RCC 7860 (cell line): ENCODE data around the gene TOMM20L.
"Not testable (repeated sequence)": the region's sequence is repeated elsewhere in the genome, so short reads cannot be mapped to it uniquely, and the experiment has no call there.

Experiments
- DNase-seq: peaks from one replicate; pipeline ENCODE4 v3.0.0-alpha.2; 2015; ENCODE audit warnings: low spot score
- FAIRE-seq: peaks from 2 replicates; lab custom pipeline; 2012; peaks lifted over from hg19 to GRCh38; lab: Jason Lieb, UNC

TOMM20L gene

DNA sequence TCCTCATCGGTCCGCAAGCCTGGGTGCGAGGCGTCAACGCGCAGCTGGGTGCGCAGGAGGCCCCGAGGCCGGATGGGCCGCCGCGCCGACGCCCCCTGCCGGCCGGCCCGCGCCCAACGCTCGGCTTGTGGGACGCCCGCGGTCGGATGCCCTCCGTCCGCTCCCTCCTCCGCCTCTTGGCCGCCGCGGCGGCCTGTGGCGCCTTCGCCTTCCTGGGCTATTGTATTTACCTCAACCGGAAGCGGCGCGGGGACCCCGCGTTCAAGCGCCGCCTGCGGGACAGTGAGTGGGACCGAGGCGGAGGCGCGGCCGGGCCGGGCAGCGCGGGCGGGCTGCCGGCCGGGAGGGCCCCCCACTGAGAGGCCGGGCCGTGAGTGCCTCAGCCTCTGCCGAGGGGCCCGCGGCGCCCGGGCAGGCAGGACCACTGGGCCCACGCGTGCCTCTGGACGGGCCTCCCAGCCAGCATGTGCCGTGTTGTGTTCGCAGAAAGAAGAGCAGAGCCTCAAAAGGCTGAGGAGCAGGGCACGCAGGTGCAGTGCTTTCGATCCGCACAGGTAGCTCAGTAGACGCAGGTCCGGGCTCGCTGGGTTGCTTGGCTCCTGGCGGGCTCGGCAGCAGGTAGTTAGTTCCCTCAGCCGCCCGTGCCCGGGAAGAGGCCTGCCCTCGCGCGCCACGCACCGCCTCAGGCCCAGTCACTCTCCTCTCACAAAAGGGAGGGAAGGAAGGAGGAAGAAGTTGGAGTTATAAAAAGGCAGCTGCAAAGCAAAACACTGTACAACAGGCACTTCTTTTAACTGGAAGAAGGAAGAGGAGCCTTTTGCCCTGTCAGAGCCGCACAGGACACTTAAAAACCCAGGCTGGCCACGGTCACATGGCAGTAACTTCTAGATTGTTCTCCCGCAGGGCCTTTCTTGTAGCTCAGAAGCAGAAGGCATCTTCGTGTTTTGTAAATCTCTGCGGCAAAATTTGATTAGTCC is at the start of gene TOMM20L:
TSS of gene TOMM20L (plus strand) at position 119 of the 977 bp plus-strand sequence. CDS start at position 147, 28 bp downstream.
- no peak for DNase-seq
- no peak for FAIRE-seq

DNA sequence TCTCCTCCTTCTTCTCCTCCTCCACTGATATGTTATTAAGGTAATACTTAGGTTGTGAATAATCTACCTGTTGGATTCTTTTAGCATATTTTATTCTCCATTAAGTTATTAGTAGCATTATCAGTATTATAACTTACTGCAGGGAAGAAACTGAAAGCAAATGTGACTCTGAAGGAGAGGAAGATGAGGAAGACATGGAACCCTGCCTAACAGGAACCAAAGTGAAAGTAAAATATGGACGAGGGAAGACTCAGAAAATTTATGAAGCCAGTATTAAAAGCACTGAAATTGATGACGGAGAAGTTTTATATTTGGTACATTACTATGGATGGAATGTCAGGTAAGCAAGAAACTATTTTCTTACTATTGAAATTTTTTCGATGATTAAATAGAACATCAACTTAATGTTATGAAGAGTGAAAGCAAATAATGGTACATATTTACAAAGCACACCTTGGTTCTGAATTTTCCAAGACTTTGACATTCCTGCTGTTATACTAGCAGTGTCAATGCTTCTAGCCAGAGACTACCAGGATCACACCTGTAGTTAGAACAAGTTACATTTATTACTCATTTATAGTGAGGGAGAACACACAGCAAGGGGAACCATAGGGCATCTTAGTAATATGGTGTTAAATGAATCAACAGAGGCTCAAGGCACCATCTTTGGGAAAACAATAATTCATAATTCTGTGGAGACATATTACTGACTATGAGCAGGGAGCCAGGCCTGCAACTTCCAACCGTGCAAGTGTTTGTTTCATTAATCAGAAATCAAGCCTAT is 42.0 kb upstream of the TOMM20L start:
- FAIRE-seq (no peak), DNase-seq (no peak)

GRCh38 chr14:58354808-58355207 is 40.9 kb upstream of the TOMM20L start:
- no peak for FAIRE-seq
- DNase-seq, result no peak

GRCh38 chr14:58356268-58356667 is 39.5 kb upstream of the TOMM20L start:
- no peak for FAIRE-seq
- DNase-seq, result no peak

- not testable (repeated sequence) for FAIRE-seq, DNase-seq
Observed at GRCh38 chr14:58362272-58362671, 33.5 kb upstream of the TOMM20L start.

DNA sequence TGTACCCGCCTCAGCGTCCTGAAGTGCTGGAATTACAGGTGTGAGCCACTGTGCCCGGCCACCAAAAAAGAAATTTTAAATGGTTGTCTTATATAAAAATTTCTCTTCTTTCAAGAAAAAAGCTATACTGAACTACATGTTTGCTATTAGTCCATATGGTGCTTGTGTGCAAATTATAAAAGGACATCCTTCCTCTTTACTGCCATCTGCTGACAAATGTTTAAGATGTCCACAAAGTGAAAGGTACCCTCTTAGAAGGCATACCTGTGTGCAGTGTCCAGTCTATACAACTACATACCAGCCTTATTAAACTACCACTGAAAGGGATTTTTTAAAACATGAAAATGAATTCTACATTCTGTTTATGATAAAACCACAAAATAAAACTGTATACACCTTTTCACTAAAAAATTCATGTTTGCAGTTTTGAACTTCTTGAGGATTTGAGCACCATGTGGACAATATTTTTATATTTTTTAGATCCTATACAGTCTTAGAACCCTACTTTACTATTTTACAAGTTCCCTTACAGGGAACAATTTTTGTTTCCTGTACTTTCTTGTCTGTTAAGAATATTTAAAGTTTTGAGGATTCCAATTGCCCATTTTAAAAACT is 32.8 kb upstream of the TOMM20L start:
- FAIRE-seq, result no peak
- peak; percentile 17 for DNase-seq

DNA sequence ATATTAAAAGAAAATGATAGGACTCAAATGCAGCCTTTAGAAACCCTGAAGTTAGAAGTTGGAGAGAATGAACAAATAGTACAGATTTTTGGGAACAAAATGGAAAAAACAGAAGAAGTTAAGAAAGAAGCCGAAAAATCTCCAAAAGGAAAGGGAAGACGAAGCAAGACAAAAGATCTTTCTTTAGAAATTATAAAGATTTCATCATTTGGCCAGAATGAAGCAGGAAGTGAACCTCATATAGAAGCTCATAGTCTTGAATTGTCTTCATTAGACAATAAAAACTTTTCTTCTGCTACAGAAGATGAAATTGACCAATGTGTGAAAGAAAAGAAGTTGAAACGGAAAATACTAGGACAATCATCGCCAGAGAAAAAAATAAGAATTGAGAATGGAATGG is 31.4 kb upstream of the TOMM20L start:
- DNase-seq (no peak), FAIRE-seq (no peak)

- FAIRE-seq, result no peak
- DNase-seq, result no peak
Observed at GRCh38 chr14:58367296-58367695, 28.4 kb upstream of the TOMM20L start.

GRCh38 chr14:58368956-58369355 is 26.8 kb upstream of the TOMM20L start:
- FAIRE-seq (no peak), DNase-seq (no peak)

GRCh38 chr14:58376791-58377190 is 18.9 kb upstream of the TOMM20L start:
- no peak for FAIRE-seq
- DNase-seq, result no peak

GRCh38 chr14:58390830-58391229 is 4.9 kb upstream of the TOMM20L start:
- DNase-seq (no peak), FAIRE-seq (no peak)

DNA sequence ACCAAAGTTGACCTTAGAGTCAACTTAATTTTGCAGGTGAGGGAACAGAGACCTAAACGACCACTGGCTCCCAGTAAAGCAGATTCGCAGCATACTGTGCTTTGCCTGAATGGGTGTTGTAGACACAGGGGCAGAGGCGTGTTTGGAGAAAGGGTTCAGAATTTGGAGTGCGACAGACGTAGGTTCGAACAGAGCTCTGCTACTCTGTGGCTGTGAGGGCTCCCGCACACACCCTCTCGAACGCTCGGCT is 243 bp upstream of the TOMM20L start:
- DNase-seq (no peak), FAIRE-seq (no peak)

DNA sequence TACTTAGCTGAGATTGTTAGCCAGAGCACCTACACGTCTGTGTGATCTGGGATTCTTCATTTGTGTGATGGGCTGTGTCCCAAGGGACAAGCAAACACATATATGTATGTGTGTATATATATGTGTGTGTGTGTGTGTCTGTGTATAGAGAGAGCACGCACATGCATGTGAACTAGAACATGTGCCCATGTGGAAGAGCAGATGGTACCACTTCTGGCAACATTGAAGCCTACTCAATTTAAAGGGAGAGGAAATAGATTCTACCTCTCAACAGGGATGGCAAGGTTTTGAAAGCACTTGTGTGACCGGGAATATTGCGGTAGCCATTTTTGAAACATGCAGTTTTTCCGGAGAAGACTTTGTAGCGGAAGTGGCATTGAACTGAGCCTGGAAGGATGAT is 1.4 kb downstream of the TOMM20L start:
- FAIRE-seq, result no peak
- DNase-seq, result no peak

DNA sequence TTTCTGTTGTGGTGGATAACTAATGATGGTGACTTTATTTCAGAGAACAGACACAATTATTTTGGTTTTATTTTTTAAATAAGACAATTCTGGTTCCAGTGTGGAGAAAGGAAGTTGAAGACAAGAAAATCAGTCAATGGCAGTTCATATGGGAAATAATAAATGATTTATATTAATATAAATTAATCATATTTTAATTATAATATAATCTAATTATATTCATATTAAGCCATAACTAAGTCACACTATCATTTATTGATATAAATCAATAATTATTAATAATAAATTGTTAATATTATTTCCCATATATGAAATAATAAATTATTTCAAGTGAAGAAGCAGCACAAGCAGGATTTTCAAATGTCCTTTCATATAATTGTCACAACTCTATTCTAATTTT is 2.8 kb downstream of the TOMM20L start:
- no peak for DNase-seq
- no peak for FAIRE-seq

DNA sequence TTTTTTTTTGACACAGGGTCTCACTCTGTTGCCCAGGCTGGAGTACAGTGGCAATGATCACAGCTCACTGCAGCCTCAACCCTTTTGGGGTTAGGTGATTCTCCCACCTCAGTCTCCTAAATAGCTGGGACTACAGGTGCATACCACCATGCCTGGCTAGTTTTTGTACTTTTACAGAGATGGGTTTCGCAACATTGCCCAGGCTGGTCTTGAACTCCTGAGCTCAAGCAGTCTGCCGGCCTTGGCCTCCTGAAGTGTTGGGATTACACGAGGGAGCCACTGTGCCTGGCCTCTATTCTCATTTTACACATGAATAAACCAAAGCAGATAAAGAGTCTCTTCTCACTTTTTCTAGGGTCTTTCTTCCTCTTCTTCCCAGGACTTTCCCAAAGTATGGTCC is 3.2 kb downstream of the TOMM20L start:
- FAIRE-seq (no peak), DNase-seq (no peak)

- FAIRE-seq (no peak), DNase-seq (no peak)
Observed at GRCh38 chr14:58401587-58401986, 5.9 kb downstream of the TOMM20L start.

DNA sequence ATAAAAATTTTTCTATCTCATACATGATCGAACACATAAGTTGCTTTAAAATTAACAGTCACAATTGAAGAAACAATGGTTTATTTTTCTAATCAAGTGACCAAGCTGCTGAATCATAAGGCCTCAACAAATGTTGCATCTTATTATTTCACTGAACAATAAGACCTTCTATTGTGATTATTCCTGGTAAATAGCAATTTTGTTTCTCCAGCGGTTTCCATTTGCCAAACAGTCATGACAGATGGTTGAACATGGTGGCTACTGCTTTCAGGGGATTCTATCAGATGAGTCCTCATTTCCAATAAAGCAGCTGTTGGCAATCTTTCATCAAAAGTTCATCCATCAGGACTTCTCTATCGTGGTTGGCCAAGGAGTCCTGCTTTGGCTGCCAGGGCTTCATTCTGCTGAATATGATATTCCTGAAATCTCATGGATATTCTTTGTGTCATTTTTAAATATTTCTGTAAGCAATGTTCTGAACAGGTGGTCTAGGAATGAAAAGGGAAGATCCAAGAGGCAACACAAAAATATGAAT is 13.0 kb downstream of the TOMM20L start:
- DNase-seq (no peak), FAIRE-seq (no peak)

DNA sequence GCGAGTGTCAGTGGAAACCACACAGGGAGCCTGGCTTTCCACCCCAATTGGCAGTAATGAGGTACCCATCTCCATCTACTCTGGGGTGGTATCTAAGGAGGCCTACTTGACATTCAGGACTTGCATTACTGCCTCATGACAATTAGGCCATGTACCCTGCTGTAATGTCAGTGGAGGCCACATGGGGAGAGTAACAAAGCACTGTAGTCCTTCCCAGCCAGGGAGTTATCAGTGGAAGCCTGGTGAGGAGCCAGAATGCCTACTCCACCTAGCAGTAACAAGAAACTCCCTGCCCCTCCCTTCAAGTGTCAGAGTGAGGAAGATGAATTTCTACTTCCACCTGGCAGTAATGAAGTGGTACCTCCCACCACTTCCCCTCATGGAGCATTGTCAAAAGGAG is 19.1 kb downstream of the TOMM20L start:
- DNase-seq (no peak), FAIRE-seq (no peak)

DNA sequence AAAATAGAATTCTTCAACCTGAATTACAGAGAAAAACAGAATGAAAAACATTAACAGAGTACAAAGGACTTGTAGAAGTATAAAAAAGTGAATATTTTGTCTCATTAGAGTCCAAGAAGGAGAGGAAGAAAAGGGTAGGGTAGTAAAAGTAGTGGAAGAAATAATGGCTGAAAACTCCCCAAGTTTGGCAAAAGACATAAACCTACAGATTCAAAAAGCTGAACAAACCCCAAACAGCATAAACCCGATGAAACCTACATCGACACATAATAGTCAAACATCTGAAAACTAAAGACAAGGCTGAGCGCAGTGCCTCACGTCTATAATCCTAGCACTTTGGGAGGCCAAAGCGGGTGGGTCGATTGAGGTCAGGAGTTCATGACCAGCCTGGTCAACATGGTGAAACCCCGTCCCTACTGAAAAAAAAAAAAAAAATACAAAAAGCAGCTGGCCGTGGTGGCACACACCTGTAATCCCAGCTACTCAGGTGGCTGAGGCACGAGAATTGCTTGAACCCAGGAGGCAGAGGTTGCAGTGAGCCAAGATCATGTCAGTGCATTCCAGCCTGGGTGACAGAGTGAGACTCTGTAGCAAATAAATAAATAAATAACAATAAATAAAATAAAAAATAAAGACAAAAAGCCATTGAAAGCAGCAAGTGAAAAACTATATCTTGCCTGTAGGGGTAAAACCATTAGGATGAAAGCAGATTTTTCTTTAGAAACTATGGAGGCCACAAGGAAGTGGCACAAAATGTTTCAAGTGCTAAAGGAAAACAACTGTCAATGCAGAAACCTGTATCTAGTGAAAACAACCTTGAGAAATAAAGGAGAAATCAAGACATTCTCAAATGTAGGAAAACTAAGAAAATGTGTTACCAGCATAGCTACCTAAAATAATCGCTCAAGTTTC is 20.2 kb downstream of the TOMM20L start:
- DNase-seq (no peak), FAIRE-seq (no peak)

- not testable (repeated sequence) for FAIRE-seq, DNase-seq
Observed at GRCh38 chr14:58416934-58417333, 21.2 kb downstream of the TOMM20L start.
